ENCODE measurements around the gene CREB3L2. TPM values are rescaled to one million over a fixed set of nuclear protein-coding genes. Genes with fewer than 3 reads are reported as not detected.

Gene CREB3L2
- polyA plus RNA-seq, 1 donor = 32.3 TPM

DNA sequence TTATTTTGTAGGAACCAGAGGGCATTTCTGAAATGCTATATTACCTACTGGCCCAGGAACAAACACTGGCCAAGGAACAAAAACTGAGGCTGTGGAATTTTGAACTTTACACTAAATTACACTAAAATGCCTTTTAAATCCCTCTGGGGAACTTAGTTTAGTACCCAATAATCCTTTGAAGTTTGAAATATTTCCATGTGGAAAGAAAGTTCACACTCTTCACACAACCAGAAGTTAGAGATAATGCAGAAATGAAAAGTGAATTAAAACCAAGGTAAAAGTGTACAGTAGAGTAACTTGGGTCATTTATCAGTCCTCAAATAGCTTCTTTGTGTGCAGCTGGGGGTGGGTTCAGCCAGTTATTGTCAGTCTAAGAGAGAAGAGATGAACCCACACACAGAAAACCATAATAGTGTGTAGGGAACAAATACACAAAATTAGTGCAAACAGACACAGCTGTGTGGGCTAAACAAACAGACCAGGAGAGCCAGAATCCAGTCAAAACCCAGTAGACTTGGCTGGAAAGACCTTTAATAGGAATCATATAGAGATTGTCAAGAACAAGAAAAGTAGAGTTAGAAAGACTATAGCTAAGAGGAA is 108.6 kb downstream of the CREB3L2 start:
- DNase-seq = no peak

- DNase-seq = no peak
Observed at GRCh38 chr7:137891016-137891655, 110.8 kb downstream of the CREB3L2 start.

DNA sequence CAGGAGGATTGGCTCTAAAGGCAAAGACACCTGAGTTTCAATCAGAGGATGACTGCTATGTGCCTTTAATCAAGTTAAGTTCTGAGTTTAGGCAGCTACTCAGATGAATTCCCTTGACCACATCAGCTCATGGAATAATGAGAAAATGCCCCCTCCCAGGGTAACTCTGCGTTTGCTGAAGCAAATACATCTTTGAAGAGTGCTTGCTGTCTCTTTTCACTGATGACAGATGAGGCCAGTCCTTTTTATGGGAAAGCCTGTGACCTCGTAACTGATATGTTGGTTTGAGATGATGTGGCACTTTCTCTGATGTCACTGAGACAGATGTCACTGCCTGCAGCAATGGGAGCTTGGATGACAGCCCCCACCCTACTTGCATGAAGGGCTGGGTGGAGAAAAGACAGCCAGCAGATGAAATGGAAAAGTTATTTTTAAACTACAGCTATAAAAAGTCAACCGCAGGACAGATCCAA is 111.4 kb downstream of the CREB3L2 start:
- no peak for DNase-seq

DNA sequence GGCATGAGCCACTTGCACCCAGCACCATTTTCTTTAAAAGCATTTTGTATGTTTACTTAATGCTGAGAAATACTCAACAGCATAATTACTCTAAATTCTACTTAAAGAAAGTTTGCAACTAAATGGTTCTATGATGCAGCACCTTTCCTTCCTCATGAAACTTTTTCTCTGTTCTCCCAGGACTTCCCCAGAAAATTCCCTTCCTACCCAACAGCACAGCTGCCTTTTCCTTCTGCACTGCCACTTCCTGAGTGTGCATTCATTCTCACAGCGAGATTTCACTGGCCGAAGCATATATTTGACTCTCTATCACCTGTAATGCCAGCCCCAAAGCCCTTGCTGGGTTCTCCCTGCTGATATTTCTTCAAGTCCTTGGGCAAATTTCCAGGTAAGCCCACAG is 113.6 kb downstream of the CREB3L2 start:
- DNase-seq = no peak

GRCh38 chr7:137886746-137887145 is 115.1 kb downstream of the CREB3L2 start:
- DNase-seq = peak; percentile 67

DNA sequence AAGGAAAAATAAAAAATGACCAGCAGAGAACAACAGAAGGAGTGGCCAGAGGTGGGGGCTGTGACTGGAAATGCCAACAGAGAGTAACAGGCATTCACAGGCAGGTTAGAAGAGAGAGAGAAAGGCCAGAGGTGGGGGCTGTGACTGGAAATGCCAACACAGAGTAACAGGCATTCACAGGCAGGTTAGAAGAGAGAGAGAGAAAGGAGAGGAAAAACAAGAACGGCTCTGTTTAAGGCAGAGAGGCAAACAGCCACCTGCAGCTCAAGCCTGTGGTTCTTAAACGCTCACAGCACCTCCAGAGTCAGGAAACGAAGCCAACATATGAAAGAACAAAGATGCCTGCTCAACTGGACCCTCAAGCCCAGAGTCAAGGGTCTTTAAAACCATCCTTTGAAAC is 115.6 kb downstream of the CREB3L2 start:
- no peak for DNase-seq

- DNase-seq = no peak
Observed at GRCh38 chr7:137885678-137886077, 116.2 kb downstream of the CREB3L2 start.

DNA sequence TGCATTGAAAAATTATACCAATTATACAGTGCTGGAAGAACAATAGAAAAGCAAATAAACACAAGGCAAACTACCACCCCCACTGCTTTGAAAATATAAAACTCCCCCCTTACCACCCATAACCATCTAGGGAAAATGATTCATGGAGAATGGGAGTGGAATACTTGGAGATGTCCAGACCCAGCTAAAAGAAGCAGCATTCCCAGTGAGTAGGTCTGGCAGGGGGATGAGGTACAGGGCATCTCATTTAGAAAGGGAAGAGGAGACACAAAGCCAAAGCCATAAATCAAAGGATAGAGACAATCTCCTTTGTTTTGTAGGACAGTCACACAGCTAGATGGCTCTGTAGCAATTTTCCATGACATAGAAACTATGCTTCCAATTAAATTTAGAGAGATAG is 119.1 kb downstream of the CREB3L2 start:
- no peak for DNase-seq

DNA sequence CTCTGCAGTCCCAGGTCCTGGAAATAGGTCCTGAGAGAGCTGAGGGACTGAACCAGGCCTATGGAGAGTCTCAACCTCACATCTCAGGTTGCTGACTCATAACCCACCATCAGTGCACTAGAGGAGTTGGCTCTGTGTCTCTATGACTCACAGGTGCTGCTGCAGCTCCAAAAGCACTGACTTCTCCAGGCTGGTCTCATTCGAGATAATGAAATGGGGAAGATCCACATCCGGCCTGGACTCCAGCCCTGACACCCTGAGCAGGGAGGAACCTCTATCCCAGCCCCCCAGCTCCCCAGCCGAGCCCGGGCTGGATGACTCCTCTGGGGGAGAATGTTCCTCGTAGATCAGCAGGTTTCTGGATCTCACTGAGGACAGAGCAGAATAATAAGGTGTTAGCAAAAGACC is 119.6 kb downstream of the CREB3L2 start:
- DNase-seq = no peak

GRCh38 chr7:137881607-137882260 is 120.2 kb downstream of the CREB3L2 start:
- no peak for DNase-seq

DNA sequence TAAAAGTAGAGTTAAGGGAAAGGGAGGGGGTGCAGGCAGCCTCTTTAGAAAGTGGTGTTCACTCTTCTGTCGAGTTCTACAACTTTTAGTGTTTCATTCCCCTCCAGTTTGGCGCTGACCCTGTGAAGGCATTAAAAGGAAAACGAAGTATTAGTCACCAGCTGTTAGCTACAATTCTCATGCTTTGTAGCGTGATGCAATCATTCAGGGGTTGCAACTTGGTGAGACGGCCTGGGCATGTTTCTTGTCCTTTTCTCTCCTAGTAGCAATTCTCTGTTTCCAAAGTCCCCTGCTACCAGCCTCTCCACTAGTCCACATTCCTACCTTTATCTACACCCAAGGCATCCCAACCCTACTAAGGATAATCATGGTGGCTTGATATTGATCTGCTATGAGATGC is 121.5 kb downstream of the CREB3L2 start:
- DNase-seq = no peak

- DNase-seq = no peak
Observed at GRCh38 chr7:137879357-137880158, 122.3 kb downstream of the CREB3L2 start.

GRCh38 chr7:137878333-137878961 is 123.4 kb downstream of the CREB3L2 start:
- peak; percentile 89 for DNase-seq

DNA sequence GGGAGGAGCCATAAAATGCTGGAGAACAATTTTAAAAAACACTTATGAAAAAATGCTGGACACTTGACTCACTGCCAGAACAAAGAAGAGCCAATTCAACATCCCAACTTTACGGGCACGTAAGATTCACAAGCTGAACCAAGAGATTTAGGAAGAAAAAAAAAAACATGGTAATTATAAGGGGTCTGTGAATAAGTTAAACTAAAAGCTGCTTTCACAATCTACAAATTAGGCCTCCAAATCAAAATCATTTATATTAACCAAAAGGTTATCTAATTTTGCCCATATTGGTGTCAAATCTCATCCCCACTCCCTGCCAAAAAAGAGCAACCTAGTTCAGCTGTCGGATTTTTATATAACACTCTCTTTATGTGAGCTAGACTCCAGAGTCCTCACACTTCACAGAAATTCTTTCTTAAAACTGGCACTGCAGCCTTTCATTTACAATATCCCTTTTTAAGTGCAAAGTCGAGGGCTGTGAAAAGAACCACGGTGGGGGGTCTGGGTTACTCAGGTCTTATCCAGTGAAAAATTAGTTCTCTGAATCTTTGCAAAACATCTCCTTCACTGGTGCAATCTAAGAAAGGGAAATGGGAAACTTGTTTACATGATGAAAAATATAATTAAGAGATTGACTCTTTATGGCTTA is 124.7 kb downstream of the CREB3L2 start:
- no peak for DNase-seq

- DNase-seq = no peak
Observed at GRCh38 chr7:137875746-137876145, 126.1 kb downstream of the CREB3L2 start.

- DNase-seq = peak; percentile 51
Observed at GRCh38 chr7:137873979-137874777, 127.7 kb downstream of the CREB3L2 start.

DNA sequence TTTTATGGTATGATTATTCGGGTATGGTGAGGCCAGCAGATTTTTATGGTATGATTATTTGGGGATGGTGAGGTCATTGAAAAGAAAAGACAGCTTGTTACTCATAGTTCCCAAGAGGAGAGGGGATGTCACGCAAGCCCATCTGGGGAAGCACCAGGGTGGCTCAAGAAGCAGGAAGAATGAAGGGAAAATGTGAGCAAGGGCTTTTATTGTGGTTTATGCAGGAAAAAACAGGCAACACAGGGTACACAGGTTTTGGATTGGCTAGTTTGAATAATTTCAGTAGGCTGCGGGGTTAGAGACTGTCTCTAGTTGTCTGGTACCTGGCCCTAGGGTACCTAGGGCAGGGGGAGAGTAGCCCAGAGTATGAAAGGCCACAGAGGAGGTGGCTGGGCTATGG is 128.4 kb downstream of the CREB3L2 start:
- no peak for DNase-seq

DNA sequence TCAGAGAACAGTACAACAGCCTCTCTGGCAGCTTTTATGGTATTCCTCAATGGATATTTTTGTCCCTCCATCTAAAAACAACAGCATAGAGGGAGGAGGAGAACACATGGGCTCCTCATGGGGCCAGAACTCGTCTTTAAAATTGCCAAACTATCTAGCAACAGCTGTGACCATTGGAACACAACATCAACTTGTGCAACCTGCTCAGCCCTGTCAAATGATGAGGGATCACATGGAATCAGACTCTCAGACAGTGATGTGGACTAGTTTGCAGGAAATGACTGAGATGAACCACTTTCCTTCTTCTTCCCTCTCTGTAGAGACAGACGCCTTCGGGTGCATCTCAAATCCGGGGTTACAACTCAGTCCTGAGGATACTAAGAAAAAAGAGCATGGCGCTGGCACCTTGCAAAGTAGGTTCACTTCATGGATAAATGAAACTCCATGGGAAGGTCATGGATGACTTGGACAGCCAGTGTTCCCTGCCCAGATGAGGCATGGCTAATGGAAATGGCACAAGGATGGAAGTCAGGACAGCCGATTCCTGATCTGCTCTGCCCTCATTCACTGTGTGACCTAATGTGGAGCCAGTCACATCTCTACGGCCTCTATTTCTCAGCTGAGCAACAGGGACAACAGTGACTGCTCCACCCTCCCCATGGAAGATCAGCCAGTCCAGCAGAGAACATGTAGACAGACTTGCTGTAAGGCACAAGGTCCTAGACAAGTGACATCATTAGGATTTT is 130.5 kb downstream of the CREB3L2 start:
- DNase-seq = peak; percentile 28

DNA sequence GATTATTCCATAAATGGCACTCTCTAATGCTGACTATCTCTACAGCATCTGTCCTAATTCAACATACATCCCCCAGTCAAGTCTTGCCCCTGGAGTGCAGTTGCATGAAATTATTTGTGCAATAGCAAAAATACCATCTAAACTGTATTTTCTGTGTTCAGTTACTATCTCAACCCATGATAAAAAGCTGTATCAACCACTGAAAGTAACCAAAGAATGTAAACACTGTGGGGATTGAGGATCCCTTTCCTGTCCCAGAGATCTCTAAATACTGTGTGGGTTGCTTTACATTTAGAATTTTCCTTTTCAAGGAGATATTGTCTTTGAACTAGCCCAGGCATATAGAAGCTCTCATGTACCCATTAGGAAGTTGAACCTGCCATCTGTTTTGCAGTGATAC is 131.2 kb downstream of the CREB3L2 start:
- DNase-seq = no peak

- no peak for DNase-seq
Observed at GRCh38 chr7:137870078-137870477, 131.8 kb downstream of the CREB3L2 start.
